Endodermal cell (in vitro differentiated cells): ENCODE measurements around the gene RAPGEF4. TPM values are rescaled to one million over a fixed set of nuclear protein-coding genes. Genes with fewer than 3 reads are reported as not detected.

Source experiments
- DNase-seq: peaks from one replicate; pipeline ENCODE4 v3.0.0-alpha.2; 2017
- H3K27ac ChIP-seq: 2 replicates; pipeline ENCODE4 v1.5.1; 2013; ENCODE audit warnings: mild to moderate bottlenecking, low read depth, low read length, moderate library complexity
- H3K27me3 ChIP-seq: 2 replicates; pipeline ENCODE4 v1.6.1; 2013; ENCODE audit warnings: mild to moderate bottlenecking, low read length, moderate library complexity; ENCODE audit not compliant: insufficient read depth, control insufficient read depth, poor library complexity, severe bottlenecking
- H3K36me3 ChIP-seq: 2 replicates; pipeline ENCODE4 v1.7.0; 2013; ENCODE audit warnings: mild to moderate bottlenecking, low read length, moderate library complexity; ENCODE audit not compliant: control insufficient read depth, insufficient read depth
- H3K4me1 ChIP-seq: one replicate; pipeline ENCODE4 v1.7.0; 2013; ENCODE audit warnings: low read length; ENCODE audit not compliant: control insufficient read depth, insufficient read depth
- H3K4me3 ChIP-seq: 2 replicates; pipeline ENCODE4 v1.5.1; 2013; ENCODE audit warnings: mild to moderate bottlenecking, low read length, moderate library complexity
- H3K9ac ChIP-seq: 2 replicates; pipeline ENCODE4 v1.6.1; 2013; ENCODE audit warnings: mild to moderate bottlenecking, low read length, moderate library complexity; ENCODE audit not compliant: poor library complexity, severe bottlenecking; ENCODE audit errors: extremely low read depth
- H3K9me3 ChIP-seq: 2 replicates; pipeline ENCODE4 v1.6.1; 2013; ENCODE audit warnings: mild to moderate bottlenecking, low read length, moderate library complexity; ENCODE audit not compliant: control insufficient read depth
- H3K27ac Mint-ChIP-seq: 2 replicates; pipeline ENCODE4 v1.8.0; 2020; ENCODE audit warnings: mixed read lengths
- H3K27me3 Mint-ChIP-seq: 2 replicates; pipeline ENCODE4 v1.8.0; 2021; ENCODE audit warnings: mild to moderate bottlenecking, mixed read lengths; ENCODE audit not compliant: insufficient read depth
- H3K36me3 Mint-ChIP-seq: 2 replicates; pipeline ENCODE4 v1.8.0; 2020; ENCODE audit warnings: low read depth, mixed read lengths
- H3K4me1 Mint-ChIP-seq: 2 replicates; pipeline ENCODE4 v1.8.0; 2020; ENCODE audit warnings: mixed read lengths
- H3K4me3 Mint-ChIP-seq: 2 replicates; pipeline ENCODE4 v1.8.0; 2020; ENCODE audit warnings: mild to moderate bottlenecking, moderate library complexity, mixed read lengths
- H3K9me3 Mint-ChIP-seq: 2 replicates; pipeline ENCODE4 v1.8.0; 2020; ENCODE audit warnings: mild to moderate bottlenecking, mixed read lengths
- WGBS, 2 experiments: methylation state at CpG; one replicate each; pipeline versions ENCODE4 v1.1.5 to v1.1.7; 2013; ENCODE audit warnings: missing lambda C conversion rate in 2 of 2, mixed read lengths in 1 of 2; ENCODE audit not compliant: insufficient coverage in 1 of 2, insufficient read length in 1 of 2; 5-methylcytosine and 5-hydroxymethylcytosine counted together
- total RNA-seq, 2 donors: library from RNA; stranded (reverse); fragmentation: NEBNext Ultra II Directional in 1 of 2; extraction: Animal tissue kit (Norgen Biotek cat#: 25700) in 1 of 2; gene quantifications; 2 replicates in 1 of 2; 3 replicates in 1 of 2; pipeline ENCODE4 v1.2.1, GENCODE V29; 2021
- TF ChIP-seq, protein P1 (sequence below): fragments of 200-600 bp; sonication (generic); conservative IDR thresholded peaks from 2 replicates; pipeline ENCODE4 v1.5.0; 2021; ENCODE audit warnings: antibody characterized with exemption, mild to moderate bottlenecking

Gene RAPGEF4
- total RNA-seq, 2 donors from 2014 or later: 0.77 to 0.88 TPM

DNA sequence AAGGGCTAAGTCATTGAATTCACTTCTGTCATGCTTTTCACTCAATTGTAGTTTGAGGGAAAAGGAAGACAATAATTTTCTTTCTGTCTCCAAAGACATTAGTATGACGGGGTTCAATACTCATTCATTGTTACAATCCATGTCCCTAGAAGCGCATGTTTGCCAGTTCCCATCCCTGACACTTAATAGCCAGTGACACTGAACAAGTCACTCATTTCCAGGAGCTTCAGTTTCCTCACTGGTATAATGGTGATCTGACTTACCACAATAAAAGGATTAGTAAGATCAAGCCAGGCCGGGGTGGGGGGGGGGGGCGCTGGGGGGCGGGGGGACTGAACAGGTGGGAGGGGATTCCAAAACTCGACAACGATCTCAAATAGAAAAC lies 195.2 kb downstream of the RAPGEF4 start:
- H3K4me1 Mint-ChIP-seq: peaks cover 14% of the 10 kb centered on the region
- H3K27me3 Mint-ChIP-seq: no peaks in the 10 kb centered on the region
- H3K36me3 Mint-ChIP-seq: no peaks in the 10 kb centered on the region
- WGBS, 2 experiments: 56 to 100% methylated on average over 1 to 4 of the region's 7 CpGs
- DNase-seq: no peak
- H3K9me3 Mint-ChIP-seq: no peaks in the 10 kb centered on the region
- H3K4me3 Mint-ChIP-seq: no peak overlapping the region
- Histone ChIP-seq H3K9ac (no peak overlapping the region), H3K9me3 (no peaks in the 10 kb centered on the region), H3K27ac (peak overlapping the region; percentile 40), H3K4me1 (no peaks in the 10 kb centered on the region), H3K4me3 (no peak overlapping the region), H3K27me3 (no peaks in the 10 kb centered on the region), H3K36me3 (no peaks in the 10 kb centered on the region)
- TF ChIP-seq, protein P1, sequence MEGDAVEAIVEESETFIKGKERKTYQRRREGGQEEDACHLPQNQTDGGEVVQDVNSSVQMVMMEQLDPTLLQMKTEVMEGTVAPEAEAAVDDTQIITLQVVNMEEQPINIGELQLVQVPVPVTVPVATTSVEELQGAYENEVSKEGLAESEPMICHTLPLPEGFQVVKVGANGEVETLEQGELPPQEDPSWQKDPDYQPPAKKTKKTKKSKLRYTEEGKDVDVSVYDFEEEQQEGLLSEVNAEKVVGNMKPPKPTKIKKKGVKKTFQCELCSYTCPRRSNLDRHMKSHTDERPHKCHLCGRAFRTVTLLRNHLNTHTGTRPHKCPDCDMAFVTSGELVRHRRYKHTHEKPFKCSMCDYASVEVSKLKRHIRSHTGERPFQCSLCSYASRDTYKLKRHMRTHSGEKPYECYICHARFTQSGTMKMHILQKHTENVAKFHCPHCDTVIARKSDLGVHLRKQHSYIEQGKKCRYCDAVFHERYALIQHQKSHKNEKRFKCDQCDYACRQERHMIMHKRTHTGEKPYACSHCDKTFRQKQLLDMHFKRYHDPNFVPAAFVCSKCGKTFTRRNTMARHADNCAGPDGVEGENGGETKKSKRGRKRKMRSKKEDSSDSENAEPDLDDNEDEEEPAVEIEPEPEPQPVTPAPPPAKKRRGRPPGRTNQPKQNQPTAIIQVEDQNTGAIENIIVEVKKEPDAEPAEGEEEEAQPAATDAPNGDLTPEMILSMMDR: no peak
- H3K27ac Mint-ChIP-seq: no peak overlapping the region

DNA sequence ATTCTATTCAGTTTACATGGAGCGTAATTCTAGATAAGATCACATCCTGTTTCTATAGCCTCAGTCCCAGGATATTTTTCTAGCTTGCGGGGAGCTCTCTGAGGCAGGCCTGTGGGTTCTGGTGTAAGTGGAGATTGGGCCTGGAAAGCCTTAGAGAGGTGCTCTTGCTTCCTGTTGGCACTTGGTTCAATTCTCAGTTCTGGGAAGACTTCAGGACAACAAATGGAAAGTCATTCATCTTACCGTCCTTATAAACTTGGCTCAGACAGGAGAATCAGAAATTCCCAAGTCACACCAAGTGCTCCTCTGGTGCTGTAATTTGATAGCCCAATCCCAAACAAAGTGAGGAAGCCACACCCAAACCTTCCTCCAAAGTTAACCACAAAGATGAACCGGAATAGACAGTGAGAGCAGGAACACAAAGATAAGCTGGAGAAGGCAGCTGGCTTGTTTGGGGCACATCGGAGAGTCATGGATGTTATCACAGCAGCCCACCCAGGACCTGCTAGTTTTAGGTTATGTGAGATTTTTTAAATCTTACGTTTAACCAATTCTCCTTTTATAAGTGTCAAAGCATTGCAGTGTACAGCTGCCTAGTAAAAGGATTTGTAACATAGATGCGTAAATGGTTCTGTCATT lies 195.7 kb downstream of the RAPGEF4 start:
- Histone ChIP-seq H3K27me3 (no peaks in the 10 kb centered on the region), H3K36me3 (no peaks in the 10 kb centered on the region), H3K27ac (peak overlapping the region; percentile 56), H3K4me1 (no peaks in the 10 kb centered on the region), H3K9ac (no peak overlapping the region), H3K9me3 (no peaks in the 10 kb centered on the region), H3K4me3 (no peak overlapping the region)
- Mint-ChIP-seq H3K9me3 (no peaks in the 10 kb centered on the region), H3K27me3 (no peaks in the 10 kb centered on the region), H3K4me3 (no peak overlapping the region), H3K27ac (no peak overlapping the region), H3K36me3 (no peaks in the 10 kb centered on the region), H3K4me1 (peaks cover 14% of the 10 kb centered on the region)
- DNase-seq: peak; percentile 58
- 48 to 65% methylated on average over 3 to 7 of the region's 7 CpGs for WGBS, 2 experiments
- TF ChIP-seq, protein P1: no peak

DNA sequence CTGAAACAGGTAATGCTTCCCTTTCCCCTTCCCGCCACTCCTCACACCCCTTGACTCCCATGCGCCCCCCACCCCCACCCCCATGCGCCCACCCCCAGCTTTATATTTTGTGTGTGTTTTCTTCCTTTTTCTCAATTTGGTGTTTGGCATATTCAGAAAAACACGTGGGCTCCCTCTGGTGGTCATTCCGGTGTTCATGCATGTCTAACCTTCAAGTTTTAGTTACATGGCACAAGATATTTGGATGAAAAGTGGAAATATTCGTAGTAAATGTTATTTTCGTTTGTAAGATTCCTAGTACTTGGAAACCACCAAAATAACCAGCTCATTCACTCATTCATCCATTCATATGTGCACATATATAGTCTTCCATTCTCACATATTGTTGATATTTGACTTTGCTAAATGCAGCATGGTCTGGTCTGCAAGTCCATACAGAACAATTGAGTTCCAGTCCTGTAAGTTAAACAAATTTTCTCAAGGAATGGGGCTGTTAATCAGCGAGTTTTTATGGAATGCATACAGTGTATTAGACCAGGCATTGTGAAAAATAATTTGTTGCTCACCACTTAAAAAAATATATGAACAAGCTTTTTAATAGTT lies 196.4 kb downstream of the RAPGEF4 start:
- Mint-ChIP-seq H3K27me3 (no peaks in the 10 kb centered on the region), H3K4me1 (peaks cover 14% of the 10 kb centered on the region), H3K27ac (no peak overlapping the region), H3K36me3 (no peaks in the 10 kb centered on the region), H3K4me3 (no peak overlapping the region), H3K9me3 (no peaks in the 10 kb centered on the region)
- DNase-seq: peak; percentile 85
- H3K27me3 ChIP-seq: no peaks in the 10 kb centered on the region
- 7% methylated on average over 7 of the region's 8 CpGs; no CpG with 5 or more reads in 1 of the 2 experiments for WGBS, 2 experiments
- TF ChIP-seq, protein P1: peak; percentile 81
- H3K36me3 ChIP-seq: no peaks in the 10 kb centered on the region
- no peaks in the 10 kb centered on the region for H3K9me3 ChIP-seq
- no peak overlapping the region for H3K4me3 ChIP-seq
- H3K9ac ChIP-seq: no peak overlapping the region
- H3K27ac ChIP-seq: no peak overlapping the region
- no peaks in the 10 kb centered on the region for H3K4me1 ChIP-seq
